Cortex of kidney (tissue), 1 donor: ENCODE measurements around the gene SLC35D2.
"Not testable (repeated sequence)": the region's sequence is repeated elsewhere in the genome, so short reads cannot be mapped to it uniquely, and the experiment has no call there.

Experiments
- DNase-seq: peaks from one replicate; lab custom pipeline; 2025; lab: John Stamatoyannopoulos, UW

The SLC35D2 gene

GRCh38 chr9:96400132-96400910 lies 16.8 kb upstream of the SLC35D2 start:
- DNase-seq, result no peak

GRCh38 chr9:96399325-96399633 lies 15.8 kb upstream of the SLC35D2 start:
- DNase-seq, result no peak

GRCh38 chr9:96398582-96399324 lies 15.2 kb upstream of the SLC35D2 start:
- DNase-seq, result no peak

GRCh38 chr9:96395964-96396363 lies 12.5 kb upstream of the SLC35D2 start:
- no peak for DNase-seq

GRCh38 chr9:96394832-96395496 lies 11.5 kb upstream of the SLC35D2 start:
- no peak for DNase-seq

- no peak for DNase-seq
These were observed 8.8 kb upstream of the SLC35D2 start for GRCh38 chr9:96392263-96392662.

- DNase-seq, result no peak
These were observed 7.7 kb upstream of the SLC35D2 start for GRCh38 chr9:96391021-96391765.

- DNase-seq, result no peak
These were observed 4.6 kb upstream of the SLC35D2 start for GRCh38 chr9:96388144-96388543.

- DNase-seq, result no peak
These were observed 2.6 kb upstream of the SLC35D2 start for GRCh38 chr9:96386157-96386556.

- DNase-seq, result no peak
These were observed 709 bp downstream of the SLC35D2 start for GRCh38 chr9:96382839-96383164.

GRCh38 chr9:96382175-96382574 lies 1.3 kb downstream of the SLC35D2 start:
- no peak for DNase-seq

- DNase-seq, result no peak
These were observed 1.8 kb downstream of the SLC35D2 start for GRCh38 chr9:96381696-96382095.

GRCh38 chr9:96381125-96381524 lies 2.4 kb downstream of the SLC35D2 start:
- DNase-seq, result no peak

GRCh38 chr9:96379461-96379860 lies 4.0 kb downstream of the SLC35D2 start:
- no peak for DNase-seq

GRCh38 chr9:96378187-96378586 lies 5.3 kb downstream of the SLC35D2 start:
- no peak for DNase-seq

GRCh38 chr9:96376891-96377874 lies 6.3 kb downstream of the SLC35D2 start:
- DNase-seq, result no peak

GRCh38 chr9:96375507-96375906 lies 8.0 kb downstream of the SLC35D2 start:
- not testable (repeated sequence) for DNase-seq

GRCh38 chr9:96367943-96368342 lies 15.6 kb downstream of the SLC35D2 start:
- no peak for DNase-seq

GRCh38 chr9:96363175-96363967 lies 20.1 kb downstream of the SLC35D2 start:
- no peak for DNase-seq

GRCh38 chr9:96362119-96362518 lies 21.4 kb downstream of the SLC35D2 start:
- not testable (repeated sequence) for DNase-seq
